Stimulated activated CD8-positive, alpha-beta memory T cell treated with anti-CD3 and anti-CD28 coated beads, Interleukin-7, amount 100 ng/mL, for 4 hours (primary cell): ENCODE data around the gene RAB11FIP3.

Experiments used
- DNase-seq, 2 donors: peaks; one replicate each; pipeline ENCODE4 v3.0.0-alpha.2; 2020; ENCODE audit warnings: low read depth in 2 of 2

The RAB11FIP3 gene

DNA sequence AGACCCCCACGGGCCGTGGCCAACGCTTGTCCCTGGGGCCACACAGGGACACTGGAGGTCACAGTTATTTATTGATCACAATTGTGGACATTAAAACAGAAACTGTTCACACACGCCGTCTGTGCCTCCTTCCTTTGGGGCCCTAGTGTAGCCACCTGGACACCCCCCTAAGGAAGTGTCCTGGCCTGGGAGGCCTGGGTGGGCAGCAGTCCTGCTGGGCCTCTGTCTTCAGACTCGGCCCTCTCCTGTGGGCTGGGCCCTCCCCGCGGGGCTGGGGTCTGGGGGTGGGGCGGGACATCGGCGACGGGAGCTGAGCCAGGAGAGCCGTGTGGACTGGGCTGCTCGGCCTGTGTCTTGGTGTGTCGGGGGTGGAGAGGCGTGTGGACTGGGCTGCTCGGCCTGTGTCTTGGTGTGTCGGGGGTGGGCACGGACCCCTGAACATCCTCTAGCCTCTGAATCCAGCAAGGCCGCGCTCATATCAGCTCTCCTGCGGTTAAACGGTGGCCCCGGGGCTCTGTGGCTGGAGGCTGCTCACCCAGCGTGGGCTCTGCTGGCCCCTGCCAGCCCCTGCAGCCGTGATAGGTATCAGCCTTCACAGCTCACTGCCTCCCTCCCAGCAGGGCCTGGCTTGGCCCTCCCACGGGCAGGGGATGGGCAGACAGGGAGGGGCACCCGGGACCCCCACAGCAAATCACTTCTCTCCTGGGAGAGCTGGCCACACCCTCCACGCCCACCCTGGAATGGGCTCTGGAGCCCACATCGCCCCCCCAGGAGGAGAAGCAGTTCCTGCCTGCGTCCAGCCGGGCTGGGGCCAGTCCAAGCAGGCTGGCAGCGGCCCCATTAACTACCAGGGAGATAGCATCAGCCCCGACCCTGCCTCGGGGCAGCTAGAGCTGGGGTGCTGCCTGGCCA lies 140.2 kb downstream of the RAB11FIP3 start:
- DNase-seq, result no peak

DNA sequence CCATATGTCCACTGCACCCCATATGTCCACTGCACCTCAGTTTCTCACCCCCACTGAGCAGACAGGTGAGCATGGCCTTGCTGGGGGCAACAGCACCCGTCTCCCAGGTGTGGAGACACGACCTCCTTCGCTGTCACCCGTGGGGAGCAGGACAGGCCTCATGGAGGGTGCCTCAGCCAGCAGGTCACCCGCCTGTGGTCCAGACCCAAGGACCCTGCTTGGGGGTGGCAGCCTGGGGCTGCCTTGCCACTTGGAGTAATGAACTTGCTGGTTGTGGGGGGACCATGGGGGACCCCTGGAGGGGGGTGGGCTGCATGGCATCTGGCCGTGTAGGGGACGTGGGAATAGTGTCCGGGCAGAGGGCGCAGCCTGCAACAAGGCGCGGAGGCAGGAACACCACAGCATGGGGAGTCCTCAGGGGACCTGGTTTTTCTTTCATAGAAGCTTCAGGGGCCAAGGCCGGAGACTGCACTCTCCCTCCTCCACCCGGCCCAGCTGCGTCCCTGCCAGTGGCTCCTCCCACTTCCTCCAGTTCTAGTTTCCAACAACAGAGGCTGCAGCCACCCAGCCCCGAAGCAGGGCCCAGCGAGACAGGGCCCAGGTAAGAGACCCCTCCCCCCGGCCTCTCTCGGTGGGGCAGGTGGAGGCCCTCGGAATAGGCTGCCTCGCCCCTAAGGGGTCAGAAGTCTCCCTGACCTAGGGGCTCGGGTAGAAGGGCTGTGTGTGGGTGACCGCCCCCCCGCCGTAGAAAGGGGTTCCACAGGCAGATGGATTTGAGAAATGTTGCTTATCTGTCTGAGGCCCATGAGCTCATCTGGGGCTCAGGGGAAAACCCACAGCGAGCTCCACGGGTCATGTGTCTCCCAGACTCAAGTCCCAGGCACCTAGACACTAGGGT lies 141.3 kb downstream of the RAB11FIP3 start, which contains the start of gene NHLRC4:
Gene NHLRC4 (plus strand): TSS at position 531 of the 898 bp plus-strand sequence. CDS start 1,043 bp downstream, outside the sequence.
- no peak for DNase-seq

DNA sequence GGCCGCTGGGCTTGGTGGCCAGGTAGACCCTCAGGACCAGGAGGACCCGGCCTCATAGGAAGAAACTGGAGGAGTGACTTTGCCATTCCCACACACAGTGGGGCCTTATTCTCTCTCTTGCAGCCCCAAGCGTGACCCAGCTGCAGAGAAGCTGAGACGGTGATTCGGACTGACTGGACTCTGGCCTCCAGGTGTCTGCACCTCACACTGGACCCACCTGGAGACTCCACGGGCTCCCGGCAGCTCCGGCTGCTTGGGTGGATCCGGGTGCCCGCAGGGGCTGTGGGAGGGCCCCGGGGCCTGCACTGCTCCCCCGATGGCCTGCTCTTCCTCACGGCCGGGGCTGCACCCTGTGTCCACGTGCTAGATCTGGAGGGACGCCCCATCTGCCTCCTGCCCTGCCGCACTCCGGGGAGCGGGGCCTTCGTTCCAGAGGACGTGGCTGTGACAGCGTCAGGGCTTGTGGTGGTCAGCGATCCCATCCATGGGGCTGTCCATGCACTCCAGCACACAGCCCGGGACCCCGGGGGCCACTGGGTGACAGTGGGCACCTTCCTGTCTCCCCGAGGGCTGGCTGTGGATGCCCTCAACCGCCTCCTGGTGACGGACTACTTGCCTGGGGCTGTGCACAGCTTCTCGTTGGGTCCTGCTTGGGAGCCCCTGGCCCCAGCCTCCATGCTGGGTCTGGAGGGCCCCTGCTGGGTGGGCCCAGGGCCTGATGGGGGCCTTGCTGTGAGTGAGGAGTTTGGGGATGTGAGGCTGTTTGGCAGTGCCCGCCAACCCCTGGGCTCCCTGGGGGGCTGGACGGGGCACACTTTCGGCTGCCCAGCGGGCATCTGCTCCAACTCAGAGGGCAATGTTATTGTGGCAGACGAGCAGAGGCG lies 142.2 kb downstream of the RAB11FIP3 start:
- DNase-seq, result no peak

DNA sequence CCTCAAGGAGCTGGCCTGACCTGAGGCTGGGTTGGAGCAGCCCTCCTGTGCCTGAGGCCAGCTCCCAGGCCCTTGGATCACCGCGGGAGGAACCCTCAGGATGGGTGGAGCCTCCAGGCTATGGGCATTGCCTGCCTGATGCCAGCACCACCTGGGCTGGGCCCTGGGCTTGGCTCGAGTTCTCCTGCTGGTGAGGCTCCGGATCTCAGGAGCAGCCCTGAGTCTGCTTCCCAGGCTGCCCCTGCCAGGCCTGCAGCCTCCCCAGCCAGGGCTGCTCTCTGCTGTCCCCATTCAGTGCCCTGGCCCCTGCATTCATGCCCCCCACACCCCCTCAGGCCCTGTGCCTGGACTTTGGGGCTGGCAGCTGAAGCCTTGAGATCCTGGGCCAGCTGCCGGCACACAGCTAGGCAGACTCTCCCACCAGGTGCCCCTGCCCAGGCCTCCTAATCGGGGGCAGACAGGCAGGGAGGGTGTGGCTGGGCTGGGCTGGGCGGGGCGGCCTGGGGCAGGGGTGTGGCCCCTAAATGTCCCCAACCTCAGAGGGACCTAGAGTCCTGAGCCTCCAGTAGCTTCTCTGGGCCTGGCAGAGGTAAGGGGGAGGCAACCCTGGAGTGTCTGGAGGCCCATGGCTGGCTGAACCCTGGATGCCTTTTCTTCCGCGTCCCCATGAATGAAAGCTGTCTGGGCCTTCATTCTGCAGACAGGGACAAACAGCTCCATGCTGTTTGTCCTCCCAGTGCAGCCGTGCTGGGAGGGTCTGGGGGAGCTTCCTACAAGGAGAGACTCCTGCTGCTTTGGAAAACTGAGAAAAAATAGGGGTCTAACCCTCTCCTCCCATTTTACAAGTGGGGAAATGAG lies 143.2 kb downstream of the RAB11FIP3 start:
- DNase-seq, result no peak

DNA sequence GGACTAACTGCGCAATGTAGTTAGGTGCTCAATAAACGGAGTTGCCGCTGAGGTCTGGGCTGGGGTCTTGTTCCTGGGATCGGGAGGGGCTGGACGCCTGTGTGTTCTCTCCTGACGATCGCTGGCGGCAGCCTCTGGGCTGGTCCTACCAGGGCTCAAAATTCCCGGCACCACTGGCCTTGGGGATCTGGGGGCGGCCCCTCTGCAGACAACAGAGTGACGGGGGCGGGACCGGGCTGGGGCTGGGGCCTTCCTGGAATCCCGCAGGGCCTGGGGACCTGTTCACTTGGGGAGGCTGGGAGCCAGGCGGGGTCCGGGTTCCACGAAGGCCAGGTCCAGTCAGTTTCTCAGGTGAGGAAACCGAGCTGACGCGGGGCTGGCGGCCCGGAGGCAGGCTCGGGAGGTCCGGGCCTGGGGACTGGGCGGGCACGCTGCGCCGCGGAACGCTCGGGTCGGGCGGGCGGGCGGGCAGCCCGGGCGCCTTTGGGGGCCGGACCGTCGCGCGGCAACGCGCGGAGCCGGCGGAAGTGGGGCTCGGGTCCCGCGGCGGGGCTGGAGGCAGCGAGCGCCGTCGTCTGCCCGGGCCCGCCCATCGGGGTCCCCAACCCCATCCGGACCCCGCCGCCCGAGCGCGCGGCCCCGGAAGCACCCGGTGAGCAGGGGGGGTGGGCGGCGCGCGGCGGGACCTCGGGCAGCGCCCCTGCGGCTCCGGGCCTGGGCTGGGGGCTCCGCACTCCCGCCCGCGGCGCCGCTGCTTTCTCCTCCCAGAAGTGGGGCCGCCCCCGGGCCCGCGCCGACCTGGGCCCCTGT lies 144.2 kb downstream of the RAB11FIP3 start, which contains the start of gene PIGQ:
Gene PIGQ (plus strand): TSS at position 524 of the 810 bp plus-strand sequence. CDS start 4,107 bp downstream, outside the sequence.
- DNase-seq, result peak; percentile 12 to 54
